Mammary epithelial cell (primary cell): ENCODE results near the gene TMEM183A.

Experiments
- CTCF ChIP-seq, 2 donors: IDR thresholded peaks in 1 of 2; conservative IDR thresholded peaks in 1 of 2; 2 replicates each; pipeline ENCODE4 v1.5.1; 2011 to 2012; ENCODE audit warnings: inconsistent platforms in 2 of 2, low read length in 2 of 2, mild to moderate bottlenecking in 2 of 2, control low read depth in 1 of 2, low read depth in 1 of 2; ENCODE audit not compliant: insufficient read depth in 1 of 2; ENCODE audit errors: extremely low read depth in 1 of 2
- EZH2 ChIP-seq: IDR thresholded peaks from 2 replicates; pipeline ENCODE4 v1.6.1; 2012; ENCODE audit warnings: low read length, inconsistent platforms, borderline replicate concordance

GRCh38 chr1:203011582-203011981 is 4.4 kb downstream of the TMEM183A start:
- TF ChIP-seq CTCF (conservative IDR thresholded peaks at IDR 0.05 in 1 of 2, IDR thresholded peaks at IDR 0.05 in 1 of 2; ENCODE audit: extremely low read depth in 1 of 2, insufficient read depth in 1 of 2, low read depth in 1 of 2, low read length in 2 of 2) (no peak), EZH2 (no peak)
